Astrocyte (in vitro differentiated cells and primary cell): ENCODE data around the gene SERPINE3. TPM values are rescaled to one million over a fixed set of nuclear protein-coding genes. Genes with fewer than 3 reads are reported as not detected.

ENCODE experiments used
- DNase-seq: peaks from one replicate; pipeline ENCODE4 v3.0.0-alpha.2; 2010; ENCODE audit warnings: low read depth
- FAIRE-seq: peaks from 2 replicates; lab custom pipeline; 2011; peaks lifted over from hg19 to GRCh38; lab: Jason Lieb, UNC
- H2AFZ ChIP-seq: 2 replicates; pipeline ENCODE4 v1.6.0; 2012; ENCODE audit warnings: low read depth, low read length, inconsistent platforms
- H3K27ac ChIP-seq: 2 replicates; pipeline ENCODE4 v1.5.1; 2011; ENCODE audit warnings: low read depth, low read length, inconsistent platforms
- H3K27me3 ChIP-seq: 2 replicates; pipeline ENCODE4 v1.6.0; 2011; ENCODE audit warnings: low read length, inconsistent platforms; ENCODE audit not compliant: insufficient read depth
- H3K36me3 ChIP-seq: 2 replicates; pipeline ENCODE4 v1.5.1; 2011; ENCODE audit warnings: low read length, inconsistent platforms; ENCODE audit not compliant: insufficient read depth
- H3K4me1 ChIP-seq: 2 replicates; pipeline ENCODE4 v1.5.1; 2011; ENCODE audit warnings: low read length, inconsistent platforms; ENCODE audit not compliant: insufficient read depth
- H3K4me2 ChIP-seq: 2 replicates; pipeline ENCODE4 v1.6.0; 2012; ENCODE audit warnings: low read length, inconsistent platforms
- H3K4me3 ChIP-seq: 2 replicates; pipeline ENCODE4 v1.5.1; 2011; ENCODE audit warnings: low read depth, mild to moderate bottlenecking, low read length, inconsistent platforms; ENCODE audit not compliant: insufficient read depth
- H3K79me2 ChIP-seq: 2 replicates; pipeline ENCODE4 v1.6.0; 2012; ENCODE audit warnings: mild to moderate bottlenecking, low read length, inconsistent platforms; ENCODE audit not compliant: insufficient read depth
- H3K9ac ChIP-seq: 2 replicates; pipeline ENCODE4 v1.6.0; 2012; ENCODE audit warnings: mild to moderate bottlenecking, low read length, inconsistent platforms
- H3K9me3 ChIP-seq: 2 replicates; pipeline ENCODE4 v1.5.1; 2012; ENCODE audit warnings: low read depth, mild to moderate bottlenecking, low read length, inconsistent platforms; ENCODE audit not compliant: insufficient read depth
- H4K20me1 ChIP-seq: 2 replicates; pipeline ENCODE4 v1.6.0; 2012; ENCODE audit warnings: low read length, inconsistent platforms; ENCODE audit not compliant: insufficient read depth
- H3K27ac Mint-ChIP-seq: one replicate; pipeline ENCODE4 v1.8.0; 2021; ENCODE audit warnings: mild to moderate bottlenecking, mixed read lengths; ENCODE audit not compliant: unreplicated experiment
- H3K27me3 Mint-ChIP-seq: one replicate; pipeline ENCODE4 v1.8.0; 2021; ENCODE audit warnings: low read depth, mixed read lengths; ENCODE audit not compliant: unreplicated experiment
- H3K36me3 Mint-ChIP-seq: one replicate; pipeline ENCODE4 v1.8.0; 2021; ENCODE audit warnings: low read depth, mixed read lengths; ENCODE audit not compliant: unreplicated experiment
- H3K4me1 Mint-ChIP-seq: one replicate; pipeline ENCODE4 v1.8.0; 2021; ENCODE audit warnings: low read depth, mixed read lengths; ENCODE audit not compliant: unreplicated experiment
- H3K4me3 Mint-ChIP-seq: one replicate; pipeline ENCODE4 v1.8.0; 2021; ENCODE audit warnings: mild to moderate bottlenecking, moderate library complexity, mixed read lengths; ENCODE audit not compliant: unreplicated experiment
- H3K9me3 Mint-ChIP-seq: one replicate; pipeline ENCODE4 v1.8.0; 2021; ENCODE audit warnings: mild to moderate bottlenecking, mixed read lengths; ENCODE audit not compliant: unreplicated experiment
- CTCF ChIP-seq: IDR thresholded peaks from 2 replicates; pipeline ENCODE4 v1.5.1; 2011; ENCODE audit warnings: low read depth, mild to moderate bottlenecking, inconsistent platforms, low read length, moderate library complexity; ENCODE audit not compliant: insufficient read depth
- EZH2 ChIP-seq: IDR thresholded peaks from 2 replicates; pipeline ENCODE4 v1.6.1; 2012; ENCODE audit warnings: mild to moderate bottlenecking, low read length, inconsistent platforms; ENCODE audit not compliant: insufficient read depth
- total RNA-seq: library from RNA; stranded (reverse); gene quantifications from 2 replicates; pipeline ENCODE4 v1.2.1, GENCODE V29; 2021

The SERPINE3 gene
- total RNA-seq, 1 donor from 2014 or later: not detected

- Histone ChIP-seq H3K79me2 (peaks cover 5% of the 10 kb centered on the region), H2AFZ (no peak overlapping the region), H3K27me3 (no peaks in the 10 kb centered on the region), H3K9ac (no peak overlapping the region), H3K9me3 (no peaks in the 10 kb centered on the region), H3K4me3 (no peak overlapping the region), H4K20me1 (peaks cover 34% of the 10 kb centered on the region), H3K36me3 (peaks cover 50% of the 10 kb centered on the region), H3K4me2 (no peak overlapping the region), H3K27ac (no peak overlapping the region), H3K4me1 (no peaks in the 10 kb centered on the region)
- no peak overlapping the region for H3K27ac Mint-ChIP-seq
- no peak for TF ChIP-seq EZH2
- TF ChIP-seq CTCF: no peak
- H3K4me3 Mint-ChIP-seq: no peak overlapping the region
- peaks cover 10% of the 10 kb centered on the region for H3K4me1 Mint-ChIP-seq
- H3K9me3 Mint-ChIP-seq: no peaks in the 10 kb centered on the region
- no peaks in the 10 kb centered on the region for H3K27me3 Mint-ChIP-seq
- DNase-seq: no peak
- peaks cover 14% of the 10 kb centered on the region for H3K36me3 Mint-ChIP-seq
- FAIRE-seq: no peak
Observed at GRCh38 chr13:51370811-51371210, 31.3 kb downstream of the SERPINE3 start.

- no peak for FAIRE-seq
- Histone ChIP-seq H3K4me1 (no peaks in the 10 kb centered on the region), H2AFZ (no peak overlapping the region), H3K9me3 (no peaks in the 10 kb centered on the region), H3K27ac (no peak overlapping the region), H3K4me2 (no peak overlapping the region), H3K27me3 (no peaks in the 10 kb centered on the region), H3K36me3 (peaks cover 51% of the 10 kb centered on the region), H3K79me2 (peaks cover 5% of the 10 kb centered on the region), H4K20me1 (peaks cover 34% of the 10 kb centered on the region), H3K4me3 (no peak overlapping the region), H3K9ac (no peak overlapping the region)
- H3K4me3 Mint-ChIP-seq: no peak overlapping the region
- no peaks in the 10 kb centered on the region for H3K9me3 Mint-ChIP-seq
- peaks cover 10% of the 10 kb centered on the region for H3K4me1 Mint-ChIP-seq
- H3K36me3 Mint-ChIP-seq: peaks cover 12% of the 10 kb centered on the region
- H3K27ac Mint-ChIP-seq: no peak overlapping the region
- DNase-seq: no peak
- H3K27me3 Mint-ChIP-seq: no peaks in the 10 kb centered on the region
- TF ChIP-seq CTCF (no peak), EZH2 (no peak)
Observed at GRCh38 chr13:51371768-51372399, 32.4 kb downstream of the SERPINE3 start.

GRCh38 chr13:51373451-51373850 lies 34.0 kb downstream of the SERPINE3 start:
- Histone ChIP-seq H3K4me3 (no peak overlapping the region), H3K79me2 (peaks cover 5% of the 10 kb centered on the region), H3K27ac (no peak overlapping the region), H3K9me3 (no peaks in the 10 kb centered on the region), H3K4me1 (no peaks in the 10 kb centered on the region), H3K36me3 (peaks cover 49% of the 10 kb centered on the region), H3K4me2 (no peak overlapping the region), H4K20me1 (peaks cover 34% of the 10 kb centered on the region), H3K9ac (no peak overlapping the region), H3K27me3 (no peaks in the 10 kb centered on the region), H2AFZ (no peak overlapping the region)
- peaks cover 13% of the 10 kb centered on the region for H3K36me3 Mint-ChIP-seq
- no peak overlapping the region for H3K27ac Mint-ChIP-seq
- peaks cover 10% of the 10 kb centered on the region for H3K4me1 Mint-ChIP-seq
- no peaks in the 10 kb centered on the region for H3K9me3 Mint-ChIP-seq
- no peak for TF ChIP-seq CTCF
- no peak for TF ChIP-seq EZH2
- FAIRE-seq: no peak
- DNase-seq: no peak
- no peak overlapping the region for H3K4me3 Mint-ChIP-seq
- H3K27me3 Mint-ChIP-seq: no peaks in the 10 kb centered on the region
